ENCODE data around the gene UBE2O. TPM values are rescaled to one million over a fixed set of nuclear protein-coding genes. Genes with fewer than 3 reads are reported as not detected.

Gene UBE2O
- total and polyA plus RNA-seq, 2 donors (not counting 3 experiments of a cell fraction or from before 2014, with no cell fraction given) = 13.9 to 34.1 TPM

GRCh38 chr17:76477576-76477975 is 24.6 kb upstream of the UBE2O start:
- Histone ChIP-seq H3K79me2 (ENCODE audit: control insufficient read depth, insufficient read depth, low read length) (no peaks in the 10 kb centered on the region), H3K4me2 (ENCODE audit: insufficient read depth, low read length) (no peak overlapping the region), H3K9ac (replicated peaks; ENCODE audit: extremely low read depth, insufficient read depth, low read length) (no peak overlapping the region), H3K36me3 (ENCODE audit: control insufficient read depth in 2 of 2, extremely low read depth in 1 of 2, insufficient read depth in 2 of 2, low read length in 2 of 2) (peaks cover 0 to 8% of the 10 kb centered on the region in 2 experiments), H2AFZ (ENCODE audit: low read depth, low read length) (no peak overlapping the region), H3K4me1 (ENCODE audit: control insufficient read depth, extremely low read depth, insufficient read depth, low read length) (peaks cover 3% of the 10 kb centered on the region), H3K9me1 (replicated peaks; ENCODE audit: control insufficient read depth, extremely low read depth, insufficient read depth, low read length) (no peaks in the 10 kb centered on the region), H3K27me3 (ENCODE audit: control insufficient read depth in 2 of 2, insufficient read depth in 2 of 2, low read length in 2 of 2) (no peaks in the 10 kb centered on the region), H3K4me3 (replicated peaks in 1 of 3; ENCODE audit: insufficient read depth in 1 of 3, low read depth in 1 of 3, low read length in 3 of 3) (no peak overlapping the region), H3K9me3 (replicated peaks; ENCODE audit: control insufficient read depth, insufficient read depth, low read length) (no peaks in the 10 kb centered on the region), H3K27ac (ENCODE audit: insufficient read depth, low read depth, low read length) (no peak overlapping the region), H4K20me1 (replicated peaks; ENCODE audit: control insufficient read depth, extremely low read depth, insufficient read depth, low read length) (no peaks in the 10 kb centered on the region)
- TF ChIP-seq CTCF (IDR thresholded peaks at IDR 0.05; ENCODE audit: extremely low read depth in 1 of 2, insufficient read depth in 1 of 2, low read depth in 1 of 2, low read length in 2 of 2) = no peak
- no peak for TF ChIP-seq JUN (IDR thresholded peaks at IDR 0.05; ENCODE audit: borderline replicate concordance, insufficient read depth, insufficient read length, low read depth)
- intact Hi-C loops (cut with micrococcal nuclease) = no loop called here
- peak; percentile 47 for FAIRE-seq
- ChIA-PET CTCF (interaction anchor here (0.6 to 2.2 kb wide), 7 partner anchors 11 to 69 kb away, joined by 3 to 9 read pairs (median 5); partner anchors contain the start of gene AANAT), POLR2A (interaction anchor here (0.6 kb wide), 1 partner anchor 92 kb away, joined by 3 read pairs; no protein-coding TSS in a partner anchor)
- dilution Hi-C loops (cut with MboI; ENCODE audit: extremely low pct_ligation_motif_present, low sequenced_read_pairs) = no loop called here
- BruUV-seq (replicated peaks) = no TSS peak
- DNase-seq (ENCODE audit: low read depth, low spot score) = no peak

- no peak for TF ChIP-seq CTCF (IDR thresholded peaks at IDR 0.05; ENCODE audit: extremely low read depth in 1 of 2, insufficient read depth in 1 of 2, low read depth in 1 of 2, low read length in 2 of 2)
- no peak for TF ChIP-seq JUN (IDR thresholded peaks at IDR 0.05; ENCODE audit: borderline replicate concordance, insufficient read depth, insufficient read length, low read depth)
- no peak for TF ChIP-seq MYC (IDR thresholded peaks at IDR 0.05; ENCODE audit: low read depth, low read length)
- TF ChIP-seq FOS (IDR thresholded peaks at IDR 0.05; ENCODE audit: borderline replicate concordance, insufficient read depth, low read length) = no peak
- TF ChIP-seq POLR2A (IDR thresholded peaks at IDR 0.05; ENCODE audit: low read depth, low read length) = no peak
- no peak for TF ChIP-seq MAX (IDR thresholded peaks at IDR 0.05; ENCODE audit: insufficient read depth, insufficient read length)
- TF ChIP-seq POLR2AphosphoS5 (IDR thresholded peaks at IDR 0.05; ENCODE audit: insufficient read depth, low read depth, low read length) = no peak
- Histone ChIP-seq H3K27me3 (ENCODE audit: control insufficient read depth in 2 of 2, insufficient read depth in 2 of 2, low read length in 2 of 2) (no peaks in the 10 kb centered on the region), H3K36me3 (ENCODE audit: control insufficient read depth in 2 of 2, extremely low read depth in 1 of 2, insufficient read depth in 2 of 2, low read length in 2 of 2) (peaks cover 0 to 13% of the 10 kb centered on the region in 2 experiments), H3K27ac (ENCODE audit: insufficient read depth, low read depth, low read length) (no peak overlapping the region), H3K9me1 (replicated peaks; ENCODE audit: control insufficient read depth, extremely low read depth, insufficient read depth, low read length) (no peaks in the 10 kb centered on the region), H3K79me2 (ENCODE audit: control insufficient read depth, insufficient read depth, low read length) (no peaks in the 10 kb centered on the region), H3K9me3 (replicated peaks; ENCODE audit: control insufficient read depth, insufficient read depth, low read length) (no peaks in the 10 kb centered on the region), H3K9ac (replicated peaks; ENCODE audit: extremely low read depth, insufficient read depth, low read length) (no peak overlapping the region), H4K20me1 (replicated peaks; ENCODE audit: control insufficient read depth, extremely low read depth, insufficient read depth, low read length) (no peaks in the 10 kb centered on the region), H3K4me2 (ENCODE audit: insufficient read depth, low read length) (no peak overlapping the region), H3K4me1 (ENCODE audit: control insufficient read depth, extremely low read depth, insufficient read depth, low read length) (peaks cover 3% of the 10 kb centered on the region), H2AFZ (ENCODE audit: low read depth, low read length) (no peak overlapping the region), H3K4me3 (replicated peaks in 1 of 3; ENCODE audit: insufficient read depth in 1 of 3, low read depth in 1 of 3, low read length in 3 of 3) (no peak overlapping the region)
- FAIRE-seq (no peak), DNase-seq (ENCODE audit: low read depth, low spot score) (no peak)
- dilution Hi-C loops (cut with MboI; ENCODE audit: extremely low pct_ligation_motif_present, low sequenced_read_pairs) = no loop called here
- ChIA-PET CTCF (interaction anchor here (1.5 to 2.1 kb wide), 2 partner anchors 10 to 36 kb away, joined by 3 to 8 read pairs; partner anchors contain the start of gene AANAT), POLR2A (no interaction called here)
- intact Hi-C loops (cut with micrococcal nuclease) = no loop called here
- no TSS peak for BruUV-seq (replicated peaks)
These were observed 23.8 kb upstream of the UBE2O start for GRCh38 chr17:76476736-76477135.
